KBM-7 (cell line): Measurements from ENCODE around the gene PITPNC1.
A peak's percentile ranks its signal among the peaks of the same experiment; 100 is the strongest.

ENCODE experiments used
- DNase-seq: peaks from one replicate; pipeline ENCODE4 v3.0.0-alpha.2; 2015
- in situ Hi-C: fragments of 300-500 bp; cut with MboI; formaldehyde crosslinking; loops from 2 replicates; pipeline ENCODE4 v1.14.3; 2020; ENCODE audit warnings: low sequenced_read_pairs, low pct_unique_long_range_greater_than_20kb, mixed read lengths

PITPNC1 gene

DNA sequence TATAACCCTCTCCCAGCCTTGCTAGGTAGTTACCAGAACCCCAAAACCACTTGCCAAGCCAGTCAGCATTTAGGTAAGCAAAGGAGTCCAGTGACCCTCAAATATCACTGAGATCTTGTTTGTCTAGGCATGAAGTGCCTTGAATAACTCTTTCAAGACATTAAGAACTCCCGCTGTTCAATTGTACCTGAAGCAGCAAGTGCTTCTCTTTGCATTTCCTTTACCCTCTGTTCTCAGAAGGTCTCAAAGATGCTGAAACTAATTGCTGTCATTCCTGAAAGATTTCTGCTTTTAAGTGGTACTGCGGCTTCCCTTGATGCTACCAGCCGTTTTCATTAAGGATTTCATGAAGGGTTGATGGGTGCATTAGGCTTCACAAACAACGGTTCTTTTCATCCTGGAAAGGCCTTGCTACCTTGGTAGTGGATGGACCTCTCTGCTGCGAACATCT lies 142.7 kb downstream of the PITPNC1 start:
- no peak for DNase-seq
- in situ Hi-C loops = no loop called here

DNA sequence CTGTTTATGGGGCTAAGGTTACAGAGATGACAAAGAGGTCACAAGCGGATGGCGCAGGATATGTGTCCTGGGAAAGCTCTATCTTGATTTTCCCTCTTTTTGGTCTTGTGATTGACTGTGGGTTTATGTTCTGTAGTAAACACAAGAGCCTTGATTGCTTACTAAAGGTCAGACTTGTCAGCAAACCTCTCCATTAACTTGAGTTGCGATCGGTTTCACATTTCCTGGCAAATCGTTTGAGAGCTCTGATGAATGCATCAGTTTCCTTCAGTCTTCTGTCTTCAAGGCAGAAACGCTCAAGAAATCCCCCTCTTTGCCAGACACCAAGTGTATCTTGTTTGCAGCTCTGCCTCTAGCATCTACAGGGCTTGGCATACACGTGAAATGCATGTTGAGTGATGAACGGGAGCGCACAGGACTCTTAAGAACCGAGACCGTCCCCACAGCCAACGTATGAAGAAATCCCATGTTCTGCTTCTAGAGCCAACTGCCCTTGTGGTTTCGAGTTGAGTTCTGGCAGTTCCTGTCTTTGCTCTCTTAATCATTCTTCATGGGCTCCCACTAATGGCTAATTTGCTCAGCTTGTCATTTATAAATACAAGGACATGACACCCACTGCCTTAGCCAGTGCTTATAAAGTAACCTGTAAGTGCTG lies 143.3 kb downstream of the PITPNC1 start:
- DNase-seq = peak; percentile 39
- in situ Hi-C loops = no loop called here

- no peak for DNase-seq
- in situ Hi-C loops = no loop called here
Measured at GRCh38 chr17:67520916-67521774, 144.1 kb downstream of the PITPNC1 start.

DNA sequence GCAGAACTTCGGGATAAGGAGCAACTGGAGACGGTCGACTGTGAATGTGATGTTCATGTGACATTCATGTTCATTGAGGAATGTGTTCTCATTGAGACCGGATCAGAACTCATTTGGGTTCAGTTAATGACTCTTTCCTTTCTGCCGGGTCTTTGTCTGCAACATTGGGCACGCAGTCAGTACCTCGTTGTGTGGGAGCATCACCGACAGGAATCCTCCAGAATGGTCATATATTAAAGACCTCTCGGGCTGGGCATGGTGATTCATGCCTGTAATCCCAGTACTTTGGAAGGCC lies 144.6 kb downstream of the PITPNC1 start:
- no peak for DNase-seq
- in situ Hi-C loops = no loop called here

GRCh38 chr17:67523101-67523500 lies 146.0 kb downstream of the PITPNC1 start:
- in situ Hi-C loops = no loop called here
- no peak for DNase-seq

DNA sequence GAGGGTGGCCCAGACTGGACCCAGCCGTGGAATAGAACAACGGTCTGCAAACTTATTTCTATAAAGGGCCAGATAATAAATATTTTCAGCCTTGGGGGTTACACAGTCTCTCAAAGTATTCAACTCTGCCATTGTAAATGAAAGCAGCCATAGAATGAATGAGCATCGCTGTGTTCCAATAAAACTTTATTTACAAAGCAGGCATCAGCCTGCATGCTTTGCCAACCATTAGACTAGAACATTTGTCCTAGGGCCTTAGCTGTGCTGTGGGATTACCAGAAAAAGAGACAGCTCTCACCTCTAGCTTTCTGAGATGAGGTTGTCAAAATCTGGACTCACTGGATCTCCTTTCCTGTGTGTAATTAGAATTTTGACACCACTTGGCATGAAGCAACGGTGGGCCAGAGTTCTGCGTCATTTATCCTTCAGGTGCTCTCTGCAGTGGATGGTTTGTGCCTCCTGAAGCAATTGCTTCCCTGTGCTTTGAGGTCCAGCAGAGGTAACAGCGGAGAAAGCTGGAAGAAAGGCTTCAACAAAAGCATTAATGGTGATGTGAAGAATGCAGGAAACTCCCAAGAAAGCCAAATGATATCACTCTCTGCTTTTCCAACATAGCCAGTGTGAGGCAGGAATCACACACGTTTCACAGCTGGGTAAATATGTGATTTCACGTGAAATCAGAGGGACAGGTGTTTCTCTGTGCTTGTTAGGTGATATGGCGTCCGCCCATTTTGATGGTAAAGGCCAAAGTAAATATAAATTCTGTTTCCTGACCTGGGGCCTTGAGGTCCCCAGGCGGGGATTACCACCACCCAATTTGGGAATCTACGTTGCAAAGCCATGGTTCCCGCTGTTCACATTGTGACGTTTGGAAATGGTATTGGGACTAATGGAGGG lies 148.4 kb downstream of the PITPNC1 start:
- no peak for DNase-seq
- in situ Hi-C loops = no loop called here

- in situ Hi-C loops = no loop called here
- no peak for DNase-seq
Measured at GRCh38 chr17:67526700-67527099, 149.6 kb downstream of the PITPNC1 start.

DNA sequence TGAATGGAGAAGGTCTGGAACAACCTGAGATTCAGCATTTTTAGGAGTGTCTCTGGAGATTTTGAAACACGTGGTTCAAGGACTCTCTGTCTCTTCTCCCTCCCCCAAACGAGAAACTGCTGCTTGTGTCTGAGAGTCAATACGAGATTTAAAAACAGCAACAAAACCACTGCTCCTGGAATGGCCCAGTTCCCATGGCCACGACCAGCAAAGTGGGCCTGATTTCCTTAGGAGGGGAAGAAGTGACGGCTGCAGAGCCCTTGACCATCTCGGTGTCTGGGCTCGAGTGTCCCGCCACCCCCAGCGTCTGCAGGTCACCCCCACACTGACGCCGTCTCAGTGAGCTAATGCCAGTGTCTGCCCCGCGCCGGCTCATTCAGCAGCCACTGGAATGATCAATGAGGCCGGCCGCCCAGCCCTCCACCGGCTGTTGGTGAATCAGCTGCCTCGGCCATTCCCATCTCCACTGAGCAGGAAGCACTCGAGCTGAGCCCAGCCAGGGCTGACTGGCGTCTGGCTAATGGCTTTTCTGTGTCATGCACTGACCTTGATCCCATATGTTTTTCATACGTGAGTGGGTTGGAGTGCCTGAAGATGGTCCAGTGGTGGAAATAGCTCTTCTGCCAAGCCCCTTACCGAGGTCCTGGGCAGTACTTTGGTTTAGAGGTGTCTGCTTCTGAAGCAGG lies 151.8 kb downstream of the PITPNC1 start:
- DNase-seq = no peak

DNA sequence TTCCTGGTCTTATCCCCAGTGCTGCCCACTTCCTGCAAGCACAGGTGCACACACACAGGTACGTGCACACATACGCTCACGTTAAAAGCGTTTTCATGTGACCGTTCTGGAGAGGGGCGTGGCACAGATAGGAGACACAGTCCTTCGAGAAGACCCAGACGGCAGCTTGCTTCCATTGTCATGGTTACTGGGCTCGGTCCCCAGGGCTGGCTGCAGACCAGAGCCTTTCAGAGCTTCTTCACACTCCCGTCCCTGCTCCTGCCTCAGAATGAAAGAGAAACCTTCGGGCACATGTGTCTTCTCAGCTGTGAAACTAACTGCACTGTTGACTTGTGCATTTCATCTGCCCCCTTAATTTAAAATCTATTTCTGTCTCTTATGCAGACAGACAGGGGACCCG lies 154.2 kb downstream of the PITPNC1 start:
- DNase-seq = no peak
- in situ Hi-C loops = no loop called here

More for the DNA sequence above, 151.8 kb downstream of the PITPNC1 start:
- in situ Hi-C loops = no loop called here

DNA sequence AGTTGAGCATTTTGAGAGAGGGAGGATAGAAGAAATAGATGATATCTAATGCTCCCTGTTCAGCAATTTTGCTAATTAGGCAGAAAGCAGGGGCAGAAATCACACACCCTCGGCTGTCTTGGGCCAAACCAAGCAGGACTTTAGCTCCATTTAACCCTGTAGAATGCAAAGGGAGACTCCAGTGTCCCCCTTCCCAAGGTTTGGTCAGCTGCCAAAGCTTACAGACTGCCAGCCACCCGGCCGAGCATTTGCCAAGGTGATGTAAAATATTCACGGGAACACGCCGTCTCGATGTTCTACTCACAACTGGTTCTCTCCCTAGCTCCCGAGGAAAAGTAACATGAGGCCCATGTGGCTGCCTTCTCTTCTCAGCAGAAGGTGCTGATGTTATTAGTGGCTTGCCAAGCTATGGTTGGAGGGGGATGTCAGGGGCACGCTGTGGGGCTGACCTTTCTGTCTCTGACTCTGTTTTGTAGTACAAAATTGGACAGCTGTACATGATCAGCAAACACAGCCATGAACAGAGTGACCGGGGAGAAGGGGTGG lies 155.3 kb downstream of the PITPNC1 start:
- in situ Hi-C loops = no loop called here
- no peak for DNase-seq

DNA sequence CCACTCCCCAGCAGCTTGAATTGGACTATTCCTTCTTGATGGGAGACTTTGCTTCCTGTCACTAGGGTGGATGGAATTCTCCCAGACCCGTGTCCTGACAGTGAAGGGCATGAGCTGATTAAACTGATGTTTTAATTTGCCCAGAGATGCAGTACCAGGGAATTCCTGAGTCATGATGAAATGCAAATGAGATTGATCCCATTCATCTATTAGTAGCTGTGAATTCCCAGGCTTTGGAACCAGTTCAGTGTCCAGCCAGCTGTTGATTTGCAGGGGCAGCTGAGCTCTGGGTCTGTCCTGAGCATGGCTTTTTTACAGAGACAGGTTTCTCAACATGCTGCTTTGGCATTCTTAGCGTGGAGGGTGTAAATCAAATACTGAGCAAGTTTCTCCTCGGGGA lies 157.9 kb downstream of the PITPNC1 start:
- in situ Hi-C loops = no loop called here
- DNase-seq = no peak

DNA sequence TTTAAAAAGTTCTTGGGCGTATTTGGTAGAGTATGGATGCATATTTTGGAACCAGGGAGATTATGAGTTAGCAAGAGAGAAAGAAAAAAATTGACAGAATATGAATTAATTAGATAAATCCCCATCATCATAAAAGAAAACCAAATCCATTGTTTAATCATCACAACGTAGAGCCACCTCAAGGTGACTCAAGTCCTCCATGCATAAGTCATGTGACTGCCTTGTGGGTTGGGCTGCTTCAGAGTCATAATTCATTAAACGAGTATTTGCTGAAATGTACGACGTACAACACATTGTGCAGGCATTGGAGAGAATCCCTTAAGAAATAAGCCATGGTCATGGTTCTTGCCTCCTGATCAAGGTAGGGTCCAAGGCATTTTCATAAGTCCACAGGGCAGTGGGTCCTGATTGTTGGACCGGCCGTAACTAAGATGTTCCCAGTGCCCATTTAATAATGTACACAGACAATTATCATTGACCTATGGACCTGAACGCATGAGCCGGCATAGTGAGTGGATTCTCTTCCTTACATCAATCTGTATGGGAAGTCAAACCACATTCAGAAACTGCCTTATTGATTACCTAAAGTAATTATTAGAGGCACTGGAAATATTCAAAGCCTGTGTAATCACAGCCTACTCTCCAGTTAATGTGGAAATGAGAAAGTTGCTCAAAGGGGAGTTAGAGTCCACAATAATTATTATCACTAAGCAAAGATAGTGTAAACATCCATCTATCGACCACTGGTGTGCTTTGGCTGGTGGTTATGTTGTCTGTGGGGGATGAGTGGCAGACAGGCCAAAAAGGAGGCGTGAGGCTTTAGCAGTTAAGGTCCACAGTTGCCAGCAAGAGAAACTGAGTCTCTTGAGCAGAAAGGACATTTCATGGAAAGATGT lies 165.4 kb downstream of the PITPNC1 start:
- in situ Hi-C loops = no loop called here
- DNase-seq = no peak

DNA sequence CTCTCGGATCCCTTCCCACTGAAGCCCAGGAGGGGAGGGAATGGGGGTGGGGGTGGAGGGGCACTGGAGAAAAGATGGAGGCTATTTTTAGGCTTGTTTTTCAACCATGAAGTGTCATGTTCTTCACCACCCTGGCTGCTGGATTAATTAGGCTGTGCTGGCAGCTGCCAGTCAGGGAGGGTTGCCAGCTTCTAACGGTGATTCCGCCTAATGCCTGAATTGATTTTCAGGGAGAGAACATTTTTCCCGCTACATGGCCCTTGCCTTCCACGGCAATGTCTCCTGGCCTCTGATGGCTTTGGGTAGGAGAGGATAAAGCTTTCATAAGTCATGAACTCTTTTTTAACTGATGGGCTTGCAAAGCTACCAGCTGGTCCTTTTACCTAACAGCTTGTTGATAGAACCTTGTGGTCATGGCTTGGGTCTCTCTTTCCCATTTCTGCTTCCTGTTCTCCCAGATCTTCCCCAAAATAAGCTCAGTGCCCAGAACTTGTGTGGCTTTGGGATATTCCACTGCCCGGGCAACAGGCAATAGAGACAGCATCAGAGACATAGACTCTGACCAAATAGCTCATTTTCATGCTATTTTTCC lies 167.4 kb downstream of the PITPNC1 start:
- in situ Hi-C loops = no loop called here
- DNase-seq = no peak

- peak; percentile 17 for DNase-seq
- in situ Hi-C loops = no loop called here
Measured at GRCh38 chr17:67546578-67547527, 169.8 kb downstream of the PITPNC1 start.

GRCh38 chr17:67548693-67549092 lies 171.6 kb downstream of the PITPNC1 start:
- in situ Hi-C loops = no loop called here
- DNase-seq = no peak

GRCh38 chr17:67549820-67550219 lies 172.7 kb downstream of the PITPNC1 start:
- peak; percentile 13 for DNase-seq

DNA sequence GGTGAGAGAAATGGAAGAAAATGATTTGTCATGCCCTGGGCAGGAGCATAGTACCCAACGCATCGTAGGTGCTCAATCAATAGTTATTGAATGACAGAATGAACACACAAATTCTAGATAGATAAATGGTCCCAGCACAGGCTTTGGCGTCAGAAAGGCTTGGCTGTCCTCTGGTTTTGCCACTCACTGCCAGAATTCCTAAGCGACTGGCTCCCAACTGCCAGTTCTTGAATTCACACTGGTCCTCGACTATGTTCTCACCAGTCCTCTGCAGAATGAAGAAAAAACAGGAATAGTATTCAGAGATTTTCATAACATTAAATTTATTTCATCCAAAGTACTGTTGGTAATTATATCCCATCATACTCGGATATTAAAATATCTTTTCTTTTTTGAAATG lies 177.6 kb downstream of the PITPNC1 start:
- in situ Hi-C loops = no loop called here
- DNase-seq = no peak

More at GRCh38 chr17:67549820-67550219, 172.7 kb downstream of the PITPNC1 start:
- in situ Hi-C loops = no loop called here
